ENCODE data around the gene HSD17B8.
A peak's percentile ranks its signal among the peaks of the same experiment; 100 is the strongest.

The HSD17B8 gene

DNA sequence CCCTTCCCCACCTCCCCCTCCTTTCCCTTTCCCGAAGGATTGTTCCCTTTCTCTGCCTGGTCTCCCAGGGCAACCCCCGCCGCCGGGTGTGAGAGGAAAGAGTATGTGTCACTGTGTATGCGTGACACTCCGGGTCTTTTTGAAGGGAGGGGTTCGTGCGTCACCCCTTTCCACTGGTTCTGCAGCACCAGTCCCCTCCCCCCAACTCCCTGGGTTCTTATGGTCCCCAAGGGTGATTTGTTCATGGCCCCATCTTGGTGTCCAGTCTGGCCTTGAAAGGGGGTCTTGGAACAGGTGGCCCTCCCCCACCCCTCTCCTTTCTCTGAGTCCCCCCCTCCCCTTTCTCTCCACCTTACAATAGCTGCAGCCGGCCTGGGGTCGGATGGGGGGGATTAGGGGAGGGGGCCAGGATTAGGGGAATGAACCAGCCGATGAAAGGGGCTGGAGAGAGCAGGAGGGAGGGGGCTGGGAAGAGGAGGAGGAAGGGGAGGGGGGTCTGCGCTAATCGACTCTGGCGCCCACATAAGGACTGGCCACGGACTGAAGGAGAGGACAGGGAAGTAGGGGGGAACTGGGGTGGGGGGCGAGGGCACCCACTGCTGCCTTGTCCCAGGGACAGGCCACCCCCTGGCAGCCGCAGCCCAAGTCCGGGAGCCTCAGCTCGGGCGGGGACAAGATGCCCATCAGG is 2.6 kb downstream of the HSD17B8 start:
- no peak for TF ChIP-seq CREB1 (IDR thresholded peaks at IDR 0.05; ENCODE audit: low read depth)
- TF ChIP-seq FOXM1 (IDR thresholded peaks at IDR 0.05; ENCODE audit: borderline replicate concordance, low read depth), result no peak
- TF ChIP-seq EGR1 (IDR thresholded peaks at IDR 0.05), result no peak
- TF ChIP-seq TCF12 (IDR thresholded peaks at IDR 0.05; ENCODE audit: low read depth), result no peak
- TF ChIP-seq NFIC (IDR thresholded peaks at IDR 0.05), result no peak
- no peak for TF ChIP-seq CEBPB (IDR thresholded peaks at IDR 0.05)
- no peak for TF ChIP-seq TEAD4 (IDR thresholded peaks at IDR 0.05)
- no peak for TF ChIP-seq YY1 (IDR thresholded peaks at IDR 0.05; ENCODE audit: low read depth)
- TF ChIP-seq, protein P1, sequence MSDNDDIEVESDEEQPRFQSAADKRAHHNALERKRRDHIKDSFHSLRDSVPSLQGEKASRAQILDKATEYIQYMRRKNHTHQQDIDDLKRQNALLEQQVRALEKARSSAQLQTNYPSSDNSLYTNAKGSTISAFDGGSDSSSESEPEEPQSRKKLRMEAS (IDR thresholded peaks at IDR 0.05), result no peak
- TF ChIP-seq, protein P2, sequence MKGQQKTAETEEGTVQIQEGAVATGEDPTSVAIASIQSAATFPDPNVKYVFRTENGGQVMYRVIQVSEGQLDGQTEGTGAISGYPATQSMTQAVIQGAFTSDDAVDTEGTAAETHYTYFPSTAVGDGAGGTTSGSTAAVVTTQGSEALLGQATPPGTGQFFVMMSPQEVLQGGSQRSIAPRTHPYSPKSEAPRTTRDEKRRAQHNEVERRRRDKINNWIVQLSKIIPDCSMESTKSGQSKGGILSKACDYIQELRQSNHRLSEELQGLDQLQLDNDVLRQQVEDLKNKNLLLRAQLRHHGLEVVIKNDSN (IDR thresholded peaks at IDR 0.05), result no peak
- TF ChIP-seq TAF1 (IDR thresholded peaks at IDR 0.05; ENCODE audit: low read depth), result no peak
- no peak; the same call in 1 of the 2 replicates for TF ChIP-seq ZBTB7A (IDR thresholded peaks at IDR 0.05; ENCODE audit: low read depth)
- TF ChIP-seq EP300 (IDR thresholded peaks at IDR 0.05; ENCODE audit: borderline replicate concordance), result no peak

- no peak for TF ChIP-seq TAF1 (IDR thresholded peaks at IDR 0.05; ENCODE audit: low read depth)
- TF ChIP-seq EGR1 (IDR thresholded peaks at IDR 0.05), result no peak
- peak; percentile 27; the same call in 1 of the 2 replicates for TF ChIP-seq YY1 (IDR thresholded peaks at IDR 0.05; ENCODE audit: low read depth)
- no peak for TF ChIP-seq REST (IDR thresholded peaks at IDR 0.05; ENCODE audit: low read depth)
Measured at GRCh38 chr6:33207552-33208090, 3.2 kb downstream of the HSD17B8 start.

GRCh38 chr6:33208091-33208967 is 3.9 kb downstream of the HSD17B8 start, which contains the start of gene RING1:
Gene RING1, plus strand, starts transcription at chr6:33208500. Its CDS starts 323 bp downstream, at chr6:33208823.
- TF ChIP-seq EGR1 (IDR thresholded peaks at IDR 0.05) (peak; percentile 72), RAD21 (IDR thresholded peaks at IDR 0.05; ENCODE audit: low read depth) (no peak), FOXM1 (IDR thresholded peaks at IDR 0.05; ENCODE audit: borderline replicate concordance, low read depth) (no peak), CEBPB (IDR thresholded peaks at IDR 0.05) (no peak; the same call in 1 of the 2 replicates), TCF12 (IDR thresholded peaks at IDR 0.05; ENCODE audit: low read depth) (no peak; the same call in 1 of the 2 replicates), EP300 (IDR thresholded peaks at IDR 0.05; ENCODE audit: borderline replicate concordance) (no peak), CREB1 (IDR thresholded peaks at IDR 0.05; ENCODE audit: low read depth) (peak; percentile 82), ZBTB7A (IDR thresholded peaks at IDR 0.05; ENCODE audit: low read depth) (no peak; the same call in 1 of the 2 replicates), TEAD4 (IDR thresholded peaks at IDR 0.05) (no peak), NFIC (IDR thresholded peaks at IDR 0.05) (no peak), TAF1 (IDR thresholded peaks at IDR 0.05; ENCODE audit: low read depth) (peak; percentile 88), REST (IDR thresholded peaks at IDR 0.05; ENCODE audit: low read depth) (no peak), YY1 (IDR thresholded peaks at IDR 0.05; ENCODE audit: low read depth) (peak; percentile 90)
- TF ChIP-seq, protein P1 (IDR thresholded peaks at IDR 0.05), result peak; percentile 20; the same call in 1 of the 2 replicates
- TF ChIP-seq, protein P2 (IDR thresholded peaks at IDR 0.05), result no peak

DNA sequence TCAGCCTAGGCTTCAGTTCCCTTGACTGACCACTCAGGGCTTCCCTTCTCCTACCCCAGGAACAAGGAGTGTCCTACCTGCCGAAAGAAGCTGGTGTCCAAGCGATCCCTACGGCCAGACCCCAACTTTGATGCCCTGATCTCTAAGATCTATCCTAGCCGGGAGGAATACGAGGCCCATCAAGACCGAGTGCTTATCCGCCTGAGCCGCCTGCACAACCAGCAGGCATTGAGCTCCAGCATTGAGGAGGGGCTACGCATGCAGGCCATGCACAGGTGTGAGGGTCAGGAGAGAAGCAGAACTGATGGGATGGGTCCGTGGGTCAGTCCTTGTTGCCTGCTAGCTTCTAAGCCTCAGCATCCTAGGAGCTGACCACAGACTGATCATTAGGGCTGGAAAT is 5.4 kb downstream of the HSD17B8 start:
- TF ChIP-seq CREB1 (IDR thresholded peaks at IDR 0.05; ENCODE audit: low read depth) (no peak), YY1 (IDR thresholded peaks at IDR 0.05; ENCODE audit: low read depth) (no peak), FOXM1 (IDR thresholded peaks at IDR 0.05; ENCODE audit: borderline replicate concordance, low read depth) (no peak), RAD21 (IDR thresholded peaks at IDR 0.05; ENCODE audit: low read depth) (no peak), CEBPB (IDR thresholded peaks at IDR 0.05) (no peak), REST (IDR thresholded peaks at IDR 0.05; ENCODE audit: low read depth) (no peak), TCF12 (IDR thresholded peaks at IDR 0.05; ENCODE audit: low read depth) (no peak), NFIC (IDR thresholded peaks at IDR 0.05) (no peak), TAF1 (IDR thresholded peaks at IDR 0.05; ENCODE audit: low read depth) (no peak)
- TF ChIP-seq, protein P1 (IDR thresholded peaks at IDR 0.05), result no peak
